Fibroblast of lung (primary cell): ENCODE measurements around the gene BCL3. TPM values are rescaled to one million over a fixed set of nuclear protein-coding genes. Genes with fewer than 3 reads are reported as not detected.

Experiments used
- DNase-seq, 2 donors: peaks; one replicate each; pipeline versions ENCODE4 v3.0.0 to v3.0.0-alpha.2; 2010; ENCODE audit warnings: low read depth in 2 of 2
- H2AFZ ChIP-seq: 2 replicates; pipeline ENCODE4 v1.5.1; 2012; ENCODE audit warnings: low read length, control low read depth, inconsistent platforms
- H3K27ac ChIP-seq: 2 replicates; pipeline ENCODE4 v1.5.1; 2011; ENCODE audit warnings: low read length, control low read depth; ENCODE audit not compliant: insufficient read depth
- H3K27me3 ChIP-seq: 2 replicates; pipeline ENCODE4 v1.5.1; 2011; ENCODE audit warnings: mild to moderate bottlenecking, low read length; ENCODE audit not compliant: control insufficient read depth, insufficient read depth
- H3K36me3 ChIP-seq: 2 replicates; pipeline ENCODE4 v1.5.1; 2011; ENCODE audit warnings: low read length; ENCODE audit not compliant: control insufficient read depth, insufficient read depth
- H3K4me1 ChIP-seq: 2 replicates; pipeline ENCODE4 v1.5.1; 2011; ENCODE audit warnings: low read length; ENCODE audit not compliant: control insufficient read depth, insufficient read depth; ENCODE audit errors: extremely low read depth
- H3K4me2 ChIP-seq: 2 replicates; pipeline ENCODE4 v1.5.1; 2011; ENCODE audit warnings: low read length, control low read depth; ENCODE audit not compliant: insufficient read depth; ENCODE audit errors: extremely low read depth
- H3K4me3 ChIP-seq, 4 experiments: fragments of 200-600 bp in 1 of 4; sonication (generic) in 1 of 4; replicated peaks in 1 of 4; 2 replicates each; pipeline ENCODE4 v1.5.1; 2011 to 2016; ENCODE audit warnings: low read length in 4 of 4, low read depth in 3 of 4, mild to moderate bottlenecking in 3 of 4, control low read depth in 2 of 4, inconsistent platforms in 1 of 4, mixed read lengths in 1 of 4; ENCODE audit not compliant: insufficient read depth in 1 of 4; ENCODE audit errors: control extremely low read depth in 1 of 4
- H3K79me2 ChIP-seq: 2 replicates; pipeline ENCODE4 v1.5.1; 2012; ENCODE audit warnings: mild to moderate bottlenecking, low read length, inconsistent platforms; ENCODE audit not compliant: control insufficient read depth, insufficient read depth
- H3K9ac ChIP-seq: 2 replicates; pipeline ENCODE4 v1.5.1; 2011; ENCODE audit warnings: mild to moderate bottlenecking, low read length, control low read depth; ENCODE audit not compliant: insufficient read depth
- H3K9me3 ChIP-seq: 2 replicates; pipeline ENCODE4 v1.5.1; 2012; ENCODE audit warnings: low read depth, low read length; ENCODE audit not compliant: control insufficient read depth, insufficient read depth
- H4K20me1 ChIP-seq: 2 replicates; pipeline ENCODE4 v1.5.1; 2011; ENCODE audit warnings: low read length; ENCODE audit not compliant: control insufficient read depth, insufficient read depth; ENCODE audit errors: extremely low read depth
- EZH2 ChIP-seq: IDR thresholded peaks from 2 replicates; pipeline ENCODE4 v1.5.1; 2012; ENCODE audit warnings: low read length, control low read depth, mild to moderate bottlenecking; ENCODE audit errors: missing control alignments
- polyA plus RNA-seq, 2 donors: library from polyadenylated mRNA; depleted of rRNA in 1 of 2; stranded (reverse) in 1 of 2; unstranded in 1 of 2; fragments of >200 nt; gene quantifications; 2 replicates each; pipeline ENCODE4 v1.2.1, GENCODE V29; 2011 to 2012; ENCODE audit warnings: missing spikeins in 1 of 2
- total RNA-seq: library from RNA; depleted of rRNA; stranded (reverse); fragments of >200 nt; gene quantifications from 2 replicates; pipeline ENCODE4 v1.2.1, GENCODE V29; 2014
- TF ChIP-seq, protein P1 (sequence below), 2 donors: IDR thresholded peaks in 1 of 2; conservative IDR thresholded peaks in 1 of 2; 1 replicate in 1 of 2; 2 replicates in 1 of 2; pipeline ENCODE4 v1.5.1; 2011 to 2012; ENCODE audit warnings: low read length in 2 of 2, control low read depth in 1 of 2, inconsistent platforms in 1 of 2, low read depth in 1 of 2, mild to moderate bottlenecking in 1 of 2

Gene BCL3
- total and polyA plus RNA-seq, 2 donors (not counting 1 experiment from before 2014, with no cell fraction given): 6.8 to 20.6 TPM

DNA sequence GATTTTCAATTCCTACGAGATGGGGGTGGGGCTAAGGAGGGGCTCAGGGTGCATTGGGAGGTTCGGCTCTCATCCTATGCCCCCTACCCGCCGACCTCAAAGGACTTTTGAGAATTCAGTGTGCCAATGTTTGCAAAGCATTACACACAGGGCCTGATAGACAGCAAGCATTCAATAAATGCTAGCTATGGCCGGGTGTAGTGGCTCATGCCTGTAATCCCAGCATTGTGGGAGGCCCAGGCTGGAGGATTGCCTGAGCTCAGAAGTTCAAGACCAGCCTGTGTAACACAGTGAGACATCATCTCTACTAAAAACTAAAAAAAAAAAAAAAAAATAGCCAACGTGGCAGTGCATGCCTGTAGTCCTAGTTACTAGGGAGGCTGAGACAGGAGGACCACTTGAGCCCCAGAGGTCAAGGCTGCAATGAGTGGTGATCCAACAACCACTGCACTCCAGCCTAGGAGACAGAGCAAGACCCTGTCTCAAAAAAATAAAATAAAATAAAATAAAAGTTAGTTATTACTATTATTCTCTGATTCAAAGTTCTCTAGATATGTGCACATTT, 27.2 kb downstream of the BCL3 start:
- no peak overlapping the region for H3K4me3 ChIP-seq
- H3K4me2 ChIP-seq: no peak overlapping the region
- H3K9ac ChIP-seq: no peak overlapping the region
- H3K4me1 ChIP-seq: peaks cover 13% of the 10 kb centered on the region
- TF ChIP-seq, protein P1, sequence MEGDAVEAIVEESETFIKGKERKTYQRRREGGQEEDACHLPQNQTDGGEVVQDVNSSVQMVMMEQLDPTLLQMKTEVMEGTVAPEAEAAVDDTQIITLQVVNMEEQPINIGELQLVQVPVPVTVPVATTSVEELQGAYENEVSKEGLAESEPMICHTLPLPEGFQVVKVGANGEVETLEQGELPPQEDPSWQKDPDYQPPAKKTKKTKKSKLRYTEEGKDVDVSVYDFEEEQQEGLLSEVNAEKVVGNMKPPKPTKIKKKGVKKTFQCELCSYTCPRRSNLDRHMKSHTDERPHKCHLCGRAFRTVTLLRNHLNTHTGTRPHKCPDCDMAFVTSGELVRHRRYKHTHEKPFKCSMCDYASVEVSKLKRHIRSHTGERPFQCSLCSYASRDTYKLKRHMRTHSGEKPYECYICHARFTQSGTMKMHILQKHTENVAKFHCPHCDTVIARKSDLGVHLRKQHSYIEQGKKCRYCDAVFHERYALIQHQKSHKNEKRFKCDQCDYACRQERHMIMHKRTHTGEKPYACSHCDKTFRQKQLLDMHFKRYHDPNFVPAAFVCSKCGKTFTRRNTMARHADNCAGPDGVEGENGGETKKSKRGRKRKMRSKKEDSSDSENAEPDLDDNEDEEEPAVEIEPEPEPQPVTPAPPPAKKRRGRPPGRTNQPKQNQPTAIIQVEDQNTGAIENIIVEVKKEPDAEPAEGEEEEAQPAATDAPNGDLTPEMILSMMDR (conservative IDR thresholded peaks at IDR 0.05 in 1 of 2, IDR thresholded peaks at IDR 0.05 in 1 of 2; ENCODE audit: low read depth in 1 of 2, low read length in 2 of 2): no peak
- no peak for TF ChIP-seq EZH2
- H4K20me1 ChIP-seq: no peaks in the 10 kb centered on the region
- no peak overlapping the region for H2AFZ ChIP-seq
- H3K79me2 ChIP-seq: no peaks in the 10 kb centered on the region
- no peaks in the 10 kb centered on the region for H3K36me3 ChIP-seq
- H3K27ac ChIP-seq: no peak overlapping the region
- no peak for DNase-seq
- no peaks in the 10 kb centered on the region for H3K9me3 ChIP-seq
- H3K27me3 ChIP-seq: no peaks in the 10 kb centered on the region

DNA sequence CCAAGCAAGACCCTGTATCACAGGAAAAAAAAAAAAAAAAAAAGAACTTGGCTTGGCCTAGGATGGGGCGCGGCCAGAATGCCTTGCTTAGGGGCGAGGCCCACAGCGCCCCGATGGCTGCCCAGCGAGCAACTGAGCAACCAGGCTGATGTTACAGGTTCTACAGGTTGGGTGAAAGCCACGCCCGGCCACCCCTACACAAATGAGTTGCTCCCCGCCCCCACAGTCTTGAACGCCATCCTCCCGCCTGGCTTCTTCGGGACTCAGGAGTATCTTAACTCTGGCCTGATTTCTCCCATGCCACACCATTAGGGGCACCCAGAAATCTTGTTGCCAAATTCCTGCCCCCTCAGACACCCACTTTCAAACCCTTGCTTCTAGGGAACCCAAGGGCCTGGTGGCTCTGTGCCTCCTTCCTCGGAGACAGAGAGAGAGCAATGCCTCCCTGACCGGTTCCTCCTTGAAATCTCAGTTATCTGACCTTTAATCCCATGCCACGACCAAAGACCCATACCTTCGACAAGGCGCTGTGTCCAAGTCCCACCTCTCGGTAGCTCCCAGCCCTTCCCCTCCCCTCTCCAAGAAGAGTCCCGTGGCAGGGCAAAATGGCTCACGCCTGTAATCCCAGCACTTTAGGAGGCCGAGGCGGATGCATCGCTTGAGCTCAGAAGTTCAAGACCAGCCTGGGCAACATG, 28.0 kb downstream of the BCL3 start:
- Histone ChIP-seq H3K4me1 (peaks cover 13% of the 10 kb centered on the region), H3K9ac (no peak overlapping the region), H3K27me3 (no peaks in the 10 kb centered on the region), H2AFZ (no peak overlapping the region), H4K20me1 (no peaks in the 10 kb centered on the region), H3K27ac (no peak overlapping the region), H3K36me3 (no peaks in the 10 kb centered on the region), H3K9me3 (no peaks in the 10 kb centered on the region), H3K79me2 (no peaks in the 10 kb centered on the region), H3K4me2 (no peak overlapping the region), H3K4me3 (no peak overlapping the region)
- no peak for DNase-seq
- no peak for TF ChIP-seq EZH2
- TF ChIP-seq, protein P1 (conservative IDR thresholded peaks at IDR 0.05 in 1 of 2, IDR thresholded peaks at IDR 0.05 in 1 of 2; ENCODE audit: low read depth in 1 of 2, low read length in 2 of 2): no peak

DNA sequence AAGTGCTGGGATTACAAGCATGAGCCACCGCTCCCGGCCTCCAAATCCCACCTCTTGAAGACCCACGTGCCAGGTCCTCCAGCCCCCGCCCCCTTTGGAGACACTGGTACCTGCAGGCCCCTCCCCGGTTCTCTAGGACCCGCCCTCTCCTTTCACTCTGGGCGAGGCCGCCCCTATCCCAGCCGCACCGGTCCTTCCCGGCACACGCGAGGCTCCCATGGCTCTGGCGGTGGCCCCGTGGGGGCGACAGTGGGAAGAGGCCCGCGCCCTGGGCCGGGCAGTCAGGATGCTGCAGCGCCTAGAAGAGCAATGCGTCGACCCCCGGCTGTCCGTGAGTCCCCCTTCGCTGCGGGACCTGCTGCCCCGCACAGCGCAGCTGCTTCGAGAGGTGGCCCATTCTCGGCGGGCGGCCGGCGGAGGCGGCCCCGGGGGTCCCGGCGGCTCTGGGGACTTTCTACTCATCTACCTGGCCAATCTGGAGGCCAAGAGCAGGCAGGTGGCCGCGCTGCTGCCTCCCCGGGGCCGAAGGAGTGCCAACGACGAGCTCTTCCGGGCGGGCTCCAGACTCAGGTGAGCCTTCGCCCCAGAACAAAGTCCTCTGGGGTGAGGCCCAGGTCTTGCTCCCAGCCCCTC, 29.3 kb downstream of the BCL3 start, which contains the start of gene CBLC:
Gene CBLC (plus strand): TSS at position 176 of the 633 bp plus-strand sequence. CDS start 42 bp downstream, at position 218.
- Histone ChIP-seq H3K9ac (no peak within 1 kb of the TSS), H3K36me3 (no peaks in the 10 kb centered on the region), H3K27ac (no peak within 1 kb of the TSS), H2AFZ (no peak within 1 kb of the TSS), H3K79me2 (no peaks in the 10 kb centered on the region), H3K9me3 (no peaks in the 10 kb centered on the region), H3K4me1 (peaks cover 13% of the 10 kb centered on the region), H3K27me3 (no peaks in the 10 kb centered on the region), H4K20me1 (no peaks in the 10 kb centered on the region), H3K4me3 (no peak within 1 kb of the TSS), H3K4me2 (no peak within 1 kb of the TSS)
- DNase-seq: no peak
- TF ChIP-seq EZH2: no peak
- TF ChIP-seq, protein P1 (conservative IDR thresholded peaks at IDR 0.05 in 1 of 2, IDR thresholded peaks at IDR 0.05 in 1 of 2; ENCODE audit: low read depth in 1 of 2, low read length in 2 of 2): no peak
